Left lung (tissue), 10 donors: ENCODE data around the gene FOXC2. TPM values are rescaled to one million over a fixed set of nuclear protein-coding genes. Genes with fewer than 3 reads are reported as not detected.
A peak's percentile ranks its signal among the peaks of the same experiment; 100 is the strongest.

ENCODE experiments used
- ATAC-seq: fragments of 200-7000 bp; cut with Tn5 transposase; one replicate; pipeline ENCODE4 v1.9.1; 2020; ENCODE audit warnings: moderate library complexity
- DNase-seq, 4 donors: peaks; one replicate each; pipeline ENCODE4 v3.0.0-alpha.2; 2013 to 2020
- H3K27ac ChIP-seq, 2 donors: fragments of 200-600 bp; sonication (generic) in 1 of 2; one replicate each; pipeline versions ENCODE4 v1.5.0 to v1.8.0; 2020 to 2021
- H3K27me3 ChIP-seq, 2 donors: fragments of 200-600 bp; sonication (generic) in 1 of 2; one replicate each; pipeline versions ENCODE4 v1.5.0 to v1.8.0; 2020 to 2021
- H3K36me3 ChIP-seq, 2 donors: fragments of 200-600 bp; sonication (generic) in 1 of 2; one replicate each; pipeline versions ENCODE4 v1.5.0 to v1.8.0; 2020 to 2021
- H3K4me1 ChIP-seq, 2 donors: fragments of 200-600 bp; one replicate each; pipeline ENCODE4 v1.8.0; 2021
- H3K4me3 ChIP-seq, 2 donors: fragments of 200-600 bp; sonication (generic) in 1 of 2; one replicate each; pipeline versions ENCODE4 v1.5.0 to v1.8.0; 2020 to 2021; ENCODE audit warnings: mild to moderate bottlenecking in 1 of 2
- H3K9me3 ChIP-seq, 2 donors: fragments of 200-600 bp; sonication (generic) in 1 of 2; one replicate each; pipeline versions ENCODE4 v1.5.0 to v1.8.0; 2020 to 2021
- intact Hi-C, 2 donors: fragments of 100-400 bp; cut with DNase I; formaldehyde crosslinking; loops; one replicate each; pipeline versions ENCODE4 v1.11.2 to v1.14.2; 2022
- polyA plus RNA-seq, 6 donors: library from polyadenylated mRNA; unstranded; fragments of 120-200 nt; gene quantifications; one replicate each; pipeline ENCODE4 v1.2.1, GENCODE V29; 2013; ENCODE audit not compliant: insufficient read length in 6 of 6
- total RNA-seq, 2 donors: library from RNA; stranded (reverse); fragmentation: NEBNext Ultra II Directional; extraction: Animal tissue kit (Norgen Biotek cat#: 25700); gene quantifications; one replicate each; pipeline ENCODE4 v1.2.1, GENCODE V29; 2021
- TF ChIP-seq, protein P1 (sequence below), 2 donors: fragments of 200-600 bp; sonication (generic) in 1 of 2; IDR thresholded peaks; one replicate each; pipeline versions ENCODE4 v1.5.0 to v1.8.0; 2021; ENCODE audit warnings: antibody characterized with exemption in 2 of 2
- donor health status: DM: no; HTN: yes; CAD: no.
- donor health status: DM: no; HTN: no; CAD: no.

Gene FOXC2
- total and polyA plus RNA-seq, 8 donors, result 0.41 to 2.0 (median 0.93) TPM

DNA sequence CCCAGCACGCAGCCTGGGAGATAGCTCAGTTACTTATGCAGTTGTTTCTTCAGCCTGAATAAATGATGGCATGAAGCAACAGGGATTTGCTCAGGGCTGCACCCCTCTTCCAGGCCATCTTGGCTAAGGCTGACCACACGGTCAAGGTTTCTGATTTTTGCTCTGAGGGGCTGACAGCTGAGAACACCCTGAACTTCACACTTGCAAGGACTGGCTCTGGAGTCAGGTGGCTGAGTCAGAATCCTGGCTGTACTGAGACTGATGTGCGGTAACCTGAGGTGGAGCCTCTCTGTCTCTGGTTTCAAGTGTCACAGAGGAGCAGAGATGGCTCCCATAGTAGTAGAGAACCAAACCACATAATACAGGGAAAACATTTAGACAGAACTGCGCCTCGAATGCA lies 16.3 kb upstream of the FOXC2 start:
- TF ChIP-seq, protein P1, sequence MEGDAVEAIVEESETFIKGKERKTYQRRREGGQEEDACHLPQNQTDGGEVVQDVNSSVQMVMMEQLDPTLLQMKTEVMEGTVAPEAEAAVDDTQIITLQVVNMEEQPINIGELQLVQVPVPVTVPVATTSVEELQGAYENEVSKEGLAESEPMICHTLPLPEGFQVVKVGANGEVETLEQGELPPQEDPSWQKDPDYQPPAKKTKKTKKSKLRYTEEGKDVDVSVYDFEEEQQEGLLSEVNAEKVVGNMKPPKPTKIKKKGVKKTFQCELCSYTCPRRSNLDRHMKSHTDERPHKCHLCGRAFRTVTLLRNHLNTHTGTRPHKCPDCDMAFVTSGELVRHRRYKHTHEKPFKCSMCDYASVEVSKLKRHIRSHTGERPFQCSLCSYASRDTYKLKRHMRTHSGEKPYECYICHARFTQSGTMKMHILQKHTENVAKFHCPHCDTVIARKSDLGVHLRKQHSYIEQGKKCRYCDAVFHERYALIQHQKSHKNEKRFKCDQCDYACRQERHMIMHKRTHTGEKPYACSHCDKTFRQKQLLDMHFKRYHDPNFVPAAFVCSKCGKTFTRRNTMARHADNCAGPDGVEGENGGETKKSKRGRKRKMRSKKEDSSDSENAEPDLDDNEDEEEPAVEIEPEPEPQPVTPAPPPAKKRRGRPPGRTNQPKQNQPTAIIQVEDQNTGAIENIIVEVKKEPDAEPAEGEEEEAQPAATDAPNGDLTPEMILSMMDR (IDR thresholded peaks at IDR 0.05), result no peak
- H3K36me3 ChIP-seq, result peaks cover 0 to 62% of the 10 kb centered on the region in 2 donors
- no peaks in the 10 kb centered on the region for H3K27me3 ChIP-seq
- DNase-seq (no peak), ATAC-seq (no peak)
- no peak overlapping the region for H3K4me3 ChIP-seq
- peaks cover 6 to 10% of the 10 kb centered on the region in 2 donors for H3K4me1 ChIP-seq
- H3K27ac ChIP-seq, result no peak overlapping the region
- no peaks in the 10 kb centered on the region for H3K9me3 ChIP-seq
- intact Hi-C loops, result no loop called here

DNA sequence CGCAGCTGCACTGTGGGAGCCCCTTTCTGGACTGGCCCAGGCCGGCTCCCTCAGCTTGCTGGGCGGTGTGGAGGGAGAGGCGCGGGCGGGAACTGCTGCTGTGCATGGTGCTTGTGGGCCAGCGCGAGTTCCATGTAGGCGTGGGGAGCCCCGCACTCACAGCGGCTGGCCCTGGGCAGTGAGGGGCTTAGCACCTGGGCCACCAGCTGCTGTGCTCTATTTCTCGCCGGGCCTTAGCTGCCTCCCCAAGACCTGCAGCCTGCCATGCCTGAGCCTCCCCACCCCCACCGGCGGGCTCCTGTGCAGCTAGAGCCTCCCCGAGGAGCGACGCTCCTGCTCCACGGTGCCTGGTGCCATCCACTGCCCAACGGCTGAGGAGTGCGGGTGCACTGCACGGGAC lies 13.3 kb upstream of the FOXC2 start:
- H3K36me3 ChIP-seq, result peaks cover 0 to 31% of the 10 kb centered on the region in 2 donors
- no peaks in the 10 kb centered on the region for H3K9me3 ChIP-seq
- no peak overlapping the region for H3K4me3 ChIP-seq
- H3K27me3 ChIP-seq, result peaks cover 0 to 25% of the 10 kb centered on the region in 2 donors
- no peak overlapping the region for H3K27ac ChIP-seq
- DNase-seq, result peak in 1 of 4 donors; percentile 80
- intact Hi-C loops, result no loop called here
- ATAC-seq, result no peak
- H3K4me1 ChIP-seq, result peaks cover 12 to 17% of the 10 kb centered on the region in 2 donors
- TF ChIP-seq, protein P1 (IDR thresholded peaks at IDR 0.05), result no peak

DNA sequence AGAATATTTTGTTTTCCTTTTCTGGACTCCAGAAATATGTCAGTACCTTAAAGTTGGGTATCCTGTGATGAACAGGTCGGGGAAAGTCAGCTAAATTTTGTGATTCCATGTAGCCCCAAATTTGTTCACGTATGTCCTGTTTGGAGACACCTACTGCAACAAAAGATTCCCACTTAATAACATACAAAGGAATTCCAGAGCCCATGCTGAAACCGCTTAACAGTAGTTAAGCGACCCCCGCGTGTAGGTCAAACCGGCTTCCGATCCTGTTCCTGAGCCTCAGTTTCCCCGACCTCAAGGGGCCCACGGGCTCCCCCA lies 12.1 kb upstream of the FOXC2 start:
- TF ChIP-seq, protein P1 (IDR thresholded peaks at IDR 0.05), result no peak
- Histone ChIP-seq H3K27me3 (peaks cover 0 to 37% of the 10 kb centered on the region in 2 donors), H3K36me3 (peaks cover 0 to 27% of the 10 kb centered on the region in 2 donors), H3K27ac (peak overlapping the region; percentile 73 to 87), H3K4me1 (peaks cover 12 to 17% of the 10 kb centered on the region in 2 donors), H3K9me3 (no peaks in the 10 kb centered on the region), H3K4me3 (peak overlapping the region; percentile 88 to 89)
- intact Hi-C loops, result no loop called here
- peak; percentile 6 for ATAC-seq
- DNase-seq, result no peak

DNA sequence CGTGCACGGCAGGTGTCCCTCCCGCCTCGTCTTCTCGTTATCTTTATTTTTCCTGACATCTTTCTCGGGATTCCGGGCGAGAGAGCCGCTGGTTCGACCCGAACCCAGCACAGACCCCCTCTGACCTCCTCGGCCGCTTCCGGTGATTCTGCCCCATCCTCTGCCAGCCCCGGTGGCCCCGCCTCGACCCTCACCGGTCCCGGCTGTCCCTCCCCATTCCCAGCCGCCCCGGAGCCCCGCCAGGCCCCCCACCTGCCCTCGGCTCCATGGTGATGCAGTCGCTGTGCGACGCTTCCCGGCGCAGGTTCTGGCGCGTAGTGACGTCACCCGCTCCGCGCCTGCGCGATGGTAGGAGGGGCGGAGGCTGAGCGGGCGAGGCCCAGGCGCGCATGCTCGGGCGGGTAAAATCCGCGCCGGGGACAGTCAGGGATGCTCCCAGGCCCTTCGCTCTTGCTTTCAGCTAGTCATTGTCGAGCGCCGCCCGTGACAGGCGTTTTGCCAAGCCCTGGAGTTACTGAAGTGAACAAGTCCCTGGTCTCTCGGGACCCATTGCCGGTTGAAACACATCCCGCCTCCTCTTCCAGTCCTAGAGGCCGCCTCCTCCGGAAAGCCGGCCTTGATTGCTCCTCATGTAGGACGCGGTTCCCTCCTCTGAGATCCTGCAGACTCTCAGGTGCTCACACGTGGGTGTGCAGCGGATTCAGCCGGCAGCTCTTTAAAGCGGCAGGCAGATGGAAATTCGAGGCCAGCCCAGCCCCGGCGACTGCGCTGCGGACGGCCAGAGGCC lies 11.5 kb upstream of the FOXC2 start, which contains the start of gene MTHFSD:
MTHFSD (minus strand) TSS at position 319 of the 787 bp plus-strand sequence; CDS start at position 268, 51 bp downstream.
- peak within 1 kb of the TSS; percentile 88 to 89 for H3K4me3 ChIP-seq
- H3K27ac ChIP-seq, result peak within 1 kb of the TSS; percentile 73 to 87
- peaks cover 0 to 22% of the 10 kb centered on the region in 2 donors for H3K36me3 ChIP-seq
- no peaks in the 10 kb centered on the region for H3K9me3 ChIP-seq
- intact Hi-C loops, result no loop called here
- DNase-seq (peak; percentile 93 to 98 (median 95)), ATAC-seq (peak; percentile 98)
- peaks cover 0 to 41% of the 10 kb centered on the region in 2 donors for H3K27me3 ChIP-seq
- TF ChIP-seq, protein P1 (IDR thresholded peaks at IDR 0.05), result no peak
- H3K4me1 ChIP-seq, result peaks cover 12 to 17% of the 10 kb centered on the region in 2 donors

DNA sequence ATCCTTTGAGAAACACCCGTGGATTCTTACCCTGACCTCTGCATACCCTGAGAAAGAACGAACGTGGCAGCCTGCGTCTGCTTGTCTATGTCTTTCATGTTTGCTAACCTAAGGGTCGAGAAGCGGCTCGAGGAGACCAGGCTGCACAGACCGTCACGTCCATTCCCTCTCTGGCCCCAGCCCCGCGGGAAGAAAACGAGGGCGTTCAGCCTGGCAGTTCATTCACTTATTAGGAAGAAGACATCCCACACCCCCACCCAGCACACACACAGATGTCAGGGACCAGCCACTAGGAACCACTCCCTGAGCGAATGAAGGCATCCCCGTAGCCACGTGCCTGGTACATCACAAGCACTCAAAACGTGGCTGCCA lies 10.9 kb upstream of the FOXC2 start:
- peaks cover 0 to 43% of the 10 kb centered on the region in 2 donors for H3K27me3 ChIP-seq
- TF ChIP-seq, protein P1 (IDR thresholded peaks at IDR 0.05), result no peak
- peak overlapping the region in 1 of 2 donors; percentile 87 for H3K27ac ChIP-seq
- no peaks in the 10 kb centered on the region for H3K9me3 ChIP-seq
- ATAC-seq, result no peak
- intact Hi-C loops, result no loop called here
- peaks cover 12 to 17% of the 10 kb centered on the region in 2 donors for H3K4me1 ChIP-seq
- no peak for DNase-seq
- H3K36me3 ChIP-seq, result peaks cover 0 to 16% of the 10 kb centered on the region in 2 donors
- peak overlapping the region; percentile 88 to 89 for H3K4me3 ChIP-seq
